Measurements from ENCODE around the gene ANKRD9.

DNA sequence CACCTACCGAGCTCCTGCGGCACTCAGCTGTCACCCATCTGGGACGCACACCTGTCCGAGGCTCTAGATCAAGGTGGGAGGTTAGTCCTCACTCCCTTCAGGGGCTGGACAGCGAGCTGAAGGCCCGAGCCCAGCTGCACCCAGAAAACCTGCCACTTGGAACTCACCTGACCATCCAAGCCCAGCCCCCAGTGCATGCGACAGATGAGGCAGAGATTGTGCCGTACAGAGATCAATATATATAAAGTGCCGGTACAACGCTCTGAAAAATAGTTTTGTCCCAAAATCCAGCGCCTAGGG is 3.0 kb downstream of the ANKRD9 start:
- TF ChIP-seq EP300 (IDR thresholded peaks at IDR 0.05; ENCODE audit: borderline replicate concordance) = no peak
- TF ChIP-seq TEAD4 (IDR thresholded peaks at IDR 0.05) = no peak
- TF ChIP-seq, protein P1, sequence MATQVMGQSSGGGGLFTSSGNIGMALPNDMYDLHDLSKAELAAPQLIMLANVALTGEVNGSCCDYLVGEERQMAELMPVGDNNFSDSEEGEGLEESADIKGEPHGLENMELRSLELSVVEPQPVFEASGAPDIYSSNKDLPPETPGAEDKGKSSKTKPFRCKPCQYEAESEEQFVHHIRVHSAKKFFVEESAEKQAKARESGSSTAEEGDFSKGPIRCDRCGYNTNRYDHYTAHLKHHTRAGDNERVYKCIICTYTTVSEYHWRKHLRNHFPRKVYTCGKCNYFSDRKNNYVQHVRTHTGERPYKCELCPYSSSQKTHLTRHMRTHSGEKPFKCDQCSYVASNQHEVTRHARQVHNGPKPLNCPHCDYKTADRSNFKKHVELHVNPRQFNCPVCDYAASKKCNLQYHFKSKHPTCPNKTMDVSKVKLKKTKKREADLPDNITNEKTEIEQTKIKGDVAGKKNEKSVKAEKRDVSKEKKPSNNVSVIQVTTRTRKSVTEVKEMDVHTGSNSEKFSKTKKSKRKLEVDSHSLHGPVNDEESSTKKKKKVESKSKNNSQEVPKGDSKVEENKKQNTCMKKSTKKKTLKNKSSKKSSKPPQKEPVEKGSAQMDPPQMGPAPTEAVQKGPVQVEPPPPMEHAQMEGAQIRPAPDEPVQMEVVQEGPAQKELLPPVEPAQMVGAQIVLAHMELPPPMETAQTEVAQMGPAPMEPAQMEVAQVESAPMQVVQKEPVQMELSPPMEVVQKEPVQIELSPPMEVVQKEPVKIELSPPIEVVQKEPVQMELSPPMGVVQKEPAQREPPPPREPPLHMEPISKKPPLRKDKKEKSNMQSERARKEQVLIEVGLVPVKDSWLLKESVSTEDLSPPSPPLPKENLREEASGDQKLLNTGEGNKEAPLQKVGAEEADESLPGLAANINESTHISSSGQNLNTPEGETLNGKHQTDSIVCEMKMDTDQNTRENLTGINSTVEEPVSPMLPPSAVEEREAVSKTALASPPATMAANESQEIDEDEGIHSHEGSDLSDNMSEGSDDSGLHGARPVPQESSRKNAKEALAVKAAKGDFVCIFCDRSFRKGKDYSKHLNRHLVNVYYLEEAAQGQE (IDR thresholded peaks at IDR 0.05; ENCODE audit: low read depth) = no peak

Data from Ishikawa (cell line).